Fibroblast of the aortic adventitia (primary cell): ENCODE results near the gene COL18A1. TPM values are rescaled to one million over a fixed set of nuclear protein-coding genes. Genes with fewer than 3 reads are reported as not detected.

Source experiments
- DNase-seq: peaks from one replicate; pipeline ENCODE4 v3.0.0-alpha.2; 2010; ENCODE audit warnings: low read depth
- H3K4me3 ChIP-seq: 2 replicates; pipeline ENCODE4 v1.5.1; 2011; ENCODE audit warnings: low read depth, mild to moderate bottlenecking, control low read depth, low read length, moderate library complexity
- total RNA-seq: library from RNA; depleted of rRNA; stranded (reverse); fragments of >200 nt; gene quantifications from 2 replicates; pipeline ENCODE4 v1.2.3, GENCODE V29; 2012; ENCODE audit warnings: low replicate concordance
- TF ChIP-seq, protein P1 (sequence below): IDR thresholded peaks from 2 replicates; pipeline ENCODE4 v1.5.1; 2011; ENCODE audit warnings: mild to moderate bottlenecking, low read length, control low read depth, inconsistent platforms; ENCODE audit not compliant: insufficient read depth

The COL18A1 gene
- total RNA-seq, 1 donor = 57.9 TPM

- H3K4me3 ChIP-seq = no peak overlapping the region
- TF ChIP-seq, protein P1, sequence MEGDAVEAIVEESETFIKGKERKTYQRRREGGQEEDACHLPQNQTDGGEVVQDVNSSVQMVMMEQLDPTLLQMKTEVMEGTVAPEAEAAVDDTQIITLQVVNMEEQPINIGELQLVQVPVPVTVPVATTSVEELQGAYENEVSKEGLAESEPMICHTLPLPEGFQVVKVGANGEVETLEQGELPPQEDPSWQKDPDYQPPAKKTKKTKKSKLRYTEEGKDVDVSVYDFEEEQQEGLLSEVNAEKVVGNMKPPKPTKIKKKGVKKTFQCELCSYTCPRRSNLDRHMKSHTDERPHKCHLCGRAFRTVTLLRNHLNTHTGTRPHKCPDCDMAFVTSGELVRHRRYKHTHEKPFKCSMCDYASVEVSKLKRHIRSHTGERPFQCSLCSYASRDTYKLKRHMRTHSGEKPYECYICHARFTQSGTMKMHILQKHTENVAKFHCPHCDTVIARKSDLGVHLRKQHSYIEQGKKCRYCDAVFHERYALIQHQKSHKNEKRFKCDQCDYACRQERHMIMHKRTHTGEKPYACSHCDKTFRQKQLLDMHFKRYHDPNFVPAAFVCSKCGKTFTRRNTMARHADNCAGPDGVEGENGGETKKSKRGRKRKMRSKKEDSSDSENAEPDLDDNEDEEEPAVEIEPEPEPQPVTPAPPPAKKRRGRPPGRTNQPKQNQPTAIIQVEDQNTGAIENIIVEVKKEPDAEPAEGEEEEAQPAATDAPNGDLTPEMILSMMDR = no peak
Observed at GRCh38 chr21:45521241-45521640, 116.3 kb downstream of the COL18A1 start.

DNA sequence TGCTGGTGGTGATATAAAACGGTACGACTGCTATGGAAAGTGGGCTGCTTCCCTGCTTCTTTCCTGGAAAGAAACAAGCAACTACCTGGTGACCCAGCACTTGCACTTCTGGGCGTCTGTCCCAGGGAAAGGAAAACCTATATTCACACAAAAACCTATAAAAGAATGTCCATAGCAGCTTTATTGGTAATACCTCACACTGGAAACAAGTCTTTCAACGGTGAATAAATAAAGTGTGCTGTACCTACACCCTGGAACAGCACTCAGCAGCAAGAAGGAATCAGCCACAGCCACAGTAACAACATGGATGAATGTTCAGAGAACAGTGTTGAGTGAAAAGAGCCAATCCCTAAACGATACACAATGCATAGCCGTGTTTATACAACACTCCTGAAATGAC lies 117.4 kb downstream of the COL18A1 start:
- H3K4me3 ChIP-seq = no peak overlapping the region
- no peak for DNase-seq
- TF ChIP-seq, protein P1 = no peak

More at GRCh38 chr21:45521241-45521640, 116.3 kb downstream of the COL18A1 start:
- DNase-seq = no peak

GRCh38 chr21:45522986-45523385 lies 118.0 kb downstream of the COL18A1 start:
- TF ChIP-seq, protein P1 = no peak
- no peak overlapping the region for H3K4me3 ChIP-seq
- no peak for DNase-seq

DNA sequence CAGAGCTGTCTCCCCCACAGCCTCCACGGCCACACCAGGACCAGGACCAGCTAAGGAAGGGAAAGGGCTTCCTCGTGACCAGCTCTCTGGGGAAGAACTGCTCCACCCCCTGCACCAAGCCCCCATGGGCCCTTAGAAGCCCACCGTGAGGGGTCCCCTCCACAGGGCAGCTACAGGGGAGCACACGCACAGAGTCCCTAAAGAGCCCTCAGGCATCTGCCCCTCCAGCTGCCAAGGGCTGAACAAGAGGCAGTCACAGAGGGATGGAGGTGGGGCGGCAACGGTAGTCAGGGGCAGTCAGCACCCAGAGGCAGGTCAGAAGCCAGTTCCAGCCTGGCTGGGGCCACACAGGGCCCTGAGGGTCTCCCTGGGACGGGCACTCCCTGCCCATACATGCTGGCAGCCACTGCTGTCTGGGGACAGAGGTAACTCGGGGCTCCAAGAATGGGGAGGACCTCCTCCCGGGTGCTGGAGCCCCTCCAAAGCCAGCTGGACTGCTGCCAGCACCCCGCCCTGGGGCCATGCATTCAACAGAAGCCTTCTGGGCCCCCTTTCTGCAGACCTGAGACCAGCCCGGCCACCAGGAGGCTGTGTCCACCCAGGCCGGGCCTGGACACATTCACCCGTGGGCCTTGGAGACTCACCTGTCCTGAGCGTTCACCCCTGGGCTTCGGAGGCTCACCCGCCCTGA lies 118.6 kb downstream of the COL18A1 start:
- DNase-seq = no peak

DNA sequence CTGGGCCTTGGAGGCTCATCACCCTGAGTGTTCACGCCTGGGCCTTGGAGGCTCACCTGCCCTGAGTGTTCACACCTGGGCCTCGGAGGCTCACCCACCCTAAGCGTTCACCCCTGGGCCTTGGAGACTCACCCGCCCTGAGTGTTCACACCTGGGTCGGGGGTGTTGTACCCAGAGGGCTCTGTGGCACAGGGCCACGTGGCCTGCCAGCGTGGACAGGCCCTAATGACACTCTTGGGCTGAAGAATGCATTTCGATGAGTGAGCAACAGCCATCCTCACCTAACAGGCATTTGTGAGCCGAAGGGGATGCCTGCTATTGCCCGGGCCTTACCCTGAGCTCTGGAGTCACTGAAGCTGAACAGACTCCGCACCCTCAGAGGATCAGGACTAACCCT lies 119.8 kb downstream of the COL18A1 start:
- no peak for DNase-seq
- TF ChIP-seq, protein P1 = no peak
- H3K4me3 ChIP-seq = no peak overlapping the region

More for the DNA sequence above, 118.6 kb downstream of the COL18A1 start:
- TF ChIP-seq, protein P1 = no peak
- no peak overlapping the region for H3K4me3 ChIP-seq

- TF ChIP-seq, protein P1 = no peak
- no peak overlapping the region for H3K4me3 ChIP-seq
- no peak for DNase-seq
Observed at GRCh38 chr21:45525153-45525909, 120.4 kb downstream of the COL18A1 start.
